Astrocyte (in vitro differentiated cells and primary cell): ENCODE results near the gene CRYBG1.

Source experiments
- EZH2 ChIP-seq: IDR thresholded peaks from 2 replicates; pipeline ENCODE4 v1.6.1; 2012; ENCODE audit warnings: mild to moderate bottlenecking, low read length, inconsistent platforms; ENCODE audit not compliant: insufficient read depth
- TF ChIP-seq, protein P1 (sequence below): IDR thresholded peaks from 2 replicates; pipeline ENCODE4 v1.5.1; 2011; ENCODE audit warnings: low read depth, mild to moderate bottlenecking, inconsistent platforms, low read length, moderate library complexity; ENCODE audit not compliant: insufficient read depth

- TF ChIP-seq, protein P1, sequence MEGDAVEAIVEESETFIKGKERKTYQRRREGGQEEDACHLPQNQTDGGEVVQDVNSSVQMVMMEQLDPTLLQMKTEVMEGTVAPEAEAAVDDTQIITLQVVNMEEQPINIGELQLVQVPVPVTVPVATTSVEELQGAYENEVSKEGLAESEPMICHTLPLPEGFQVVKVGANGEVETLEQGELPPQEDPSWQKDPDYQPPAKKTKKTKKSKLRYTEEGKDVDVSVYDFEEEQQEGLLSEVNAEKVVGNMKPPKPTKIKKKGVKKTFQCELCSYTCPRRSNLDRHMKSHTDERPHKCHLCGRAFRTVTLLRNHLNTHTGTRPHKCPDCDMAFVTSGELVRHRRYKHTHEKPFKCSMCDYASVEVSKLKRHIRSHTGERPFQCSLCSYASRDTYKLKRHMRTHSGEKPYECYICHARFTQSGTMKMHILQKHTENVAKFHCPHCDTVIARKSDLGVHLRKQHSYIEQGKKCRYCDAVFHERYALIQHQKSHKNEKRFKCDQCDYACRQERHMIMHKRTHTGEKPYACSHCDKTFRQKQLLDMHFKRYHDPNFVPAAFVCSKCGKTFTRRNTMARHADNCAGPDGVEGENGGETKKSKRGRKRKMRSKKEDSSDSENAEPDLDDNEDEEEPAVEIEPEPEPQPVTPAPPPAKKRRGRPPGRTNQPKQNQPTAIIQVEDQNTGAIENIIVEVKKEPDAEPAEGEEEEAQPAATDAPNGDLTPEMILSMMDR: no peak
- no peak for TF ChIP-seq EZH2
These were observed 256.8 kb downstream of the CRYBG1 start for GRCh38 chr6:106617302-106617701.
